HT-29 (cell line): Measurements from ENCODE around the gene ASTN2. TPM values are rescaled to one million over a fixed set of nuclear protein-coding genes. Genes with fewer than 3 reads are reported as not detected.

Experiments used
- DNase-seq: peaks from one replicate; pipeline ENCODE4 v3.0.0-alpha.2; 2015; ENCODE audit warnings: low spot score
- total RNA-seq: library from RNA; depleted of rRNA; stranded (reverse); fragments of >200 nt; shearing (Covaris generic); gene quantifications from 2 replicates; pipeline ENCODE4 v1.2.3, GENCODE V29; 2014; rRNA removed

The ASTN2 gene, protein sequence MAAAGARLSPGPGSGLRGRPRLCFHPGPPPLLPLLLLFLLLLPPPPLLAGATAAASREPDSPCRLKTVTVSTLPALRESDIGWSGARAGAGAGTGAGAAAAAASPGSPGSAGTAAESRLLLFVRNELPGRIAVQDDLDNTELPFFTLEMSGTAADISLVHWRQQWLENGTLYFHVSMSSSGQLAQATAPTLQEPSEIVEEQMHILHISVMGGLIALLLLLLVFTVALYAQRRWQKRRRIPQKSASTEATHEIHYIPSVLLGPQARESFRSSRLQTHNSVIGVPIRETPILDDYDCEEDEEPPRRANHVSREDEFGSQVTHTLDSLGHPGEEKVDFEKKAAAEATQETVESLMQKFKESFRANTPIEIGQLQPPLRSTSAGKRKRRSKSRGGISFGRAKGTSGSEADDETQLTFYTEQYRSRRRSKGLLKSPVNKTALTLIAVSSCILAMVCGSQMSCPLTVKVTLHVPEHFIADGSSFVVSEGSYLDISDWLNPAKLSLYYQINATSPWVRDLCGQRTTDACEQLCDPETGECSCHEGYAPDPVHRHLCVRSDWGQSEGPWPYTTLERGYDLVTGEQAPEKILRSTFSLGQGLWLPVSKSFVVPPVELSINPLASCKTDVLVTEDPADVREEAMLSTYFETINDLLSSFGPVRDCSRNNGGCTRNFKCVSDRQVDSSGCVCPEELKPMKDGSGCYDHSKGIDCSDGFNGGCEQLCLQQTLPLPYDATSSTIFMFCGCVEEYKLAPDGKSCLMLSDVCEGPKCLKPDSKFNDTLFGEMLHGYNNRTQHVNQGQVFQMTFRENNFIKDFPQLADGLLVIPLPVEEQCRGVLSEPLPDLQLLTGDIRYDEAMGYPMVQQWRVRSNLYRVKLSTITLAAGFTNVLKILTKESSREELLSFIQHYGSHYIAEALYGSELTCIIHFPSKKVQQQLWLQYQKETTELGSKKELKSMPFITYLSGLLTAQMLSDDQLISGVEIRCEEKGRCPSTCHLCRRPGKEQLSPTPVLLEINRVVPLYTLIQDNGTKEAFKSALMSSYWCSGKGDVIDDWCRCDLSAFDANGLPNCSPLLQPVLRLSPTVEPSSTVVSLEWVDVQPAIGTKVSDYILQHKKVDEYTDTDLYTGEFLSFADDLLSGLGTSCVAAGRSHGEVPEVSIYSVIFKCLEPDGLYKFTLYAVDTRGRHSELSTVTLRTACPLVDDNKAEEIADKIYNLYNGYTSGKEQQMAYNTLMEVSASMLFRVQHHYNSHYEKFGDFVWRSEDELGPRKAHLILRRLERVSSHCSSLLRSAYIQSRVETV (N-terminal part only)
- 2.6 and 4.0 TPM in 2 replicates for total RNA-seq

DNA sequence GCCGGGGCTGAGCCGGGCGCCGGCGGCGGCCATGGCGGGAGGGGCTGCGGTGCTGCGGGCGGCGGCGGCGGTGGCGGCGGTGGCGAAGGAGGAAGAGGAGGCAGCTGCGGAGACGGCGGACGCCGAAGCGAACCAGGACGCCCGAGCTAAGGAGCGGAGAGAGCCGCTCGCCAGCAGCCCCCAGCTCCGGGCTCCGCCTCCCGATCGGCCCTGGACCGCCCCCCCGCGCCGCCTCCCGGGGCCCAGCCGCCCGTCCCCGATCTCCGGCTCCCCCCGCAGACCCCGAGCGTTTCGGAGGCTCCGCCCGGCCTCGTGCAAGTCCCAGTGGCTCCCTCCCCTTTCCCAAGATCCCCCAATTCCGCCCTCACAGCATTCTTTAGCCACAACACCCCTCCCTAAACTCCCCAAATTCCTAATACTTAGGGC, at the start of gene ASTN2:
TSS of gene ASTN2 (minus strand) at position 152 of the 426 bp plus-strand sequence. CDS start at position 33, 119 bp downstream.
- DNase-seq: no peak

DNA sequence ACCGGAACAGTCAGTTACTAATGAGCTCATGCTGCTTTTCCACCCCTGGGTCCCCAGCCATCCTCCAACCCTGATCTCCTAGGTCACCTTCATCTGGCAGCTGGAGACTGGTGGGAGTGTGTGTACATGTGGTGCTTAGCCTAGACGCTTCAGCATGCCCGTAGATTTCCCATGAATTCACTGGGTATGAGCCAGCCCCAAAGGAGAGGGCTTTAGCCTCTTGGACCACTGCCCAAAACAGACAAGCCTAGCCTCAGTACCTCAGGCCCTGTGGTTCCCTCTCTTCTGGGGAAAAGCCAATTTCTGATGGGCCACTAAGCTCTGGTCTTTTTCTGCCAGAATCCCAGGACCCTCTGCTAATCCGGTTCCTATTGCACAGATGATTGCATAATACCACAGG, 48.0 kb upstream of the ASTN2 start:
- no peak for DNase-seq

DNA sequence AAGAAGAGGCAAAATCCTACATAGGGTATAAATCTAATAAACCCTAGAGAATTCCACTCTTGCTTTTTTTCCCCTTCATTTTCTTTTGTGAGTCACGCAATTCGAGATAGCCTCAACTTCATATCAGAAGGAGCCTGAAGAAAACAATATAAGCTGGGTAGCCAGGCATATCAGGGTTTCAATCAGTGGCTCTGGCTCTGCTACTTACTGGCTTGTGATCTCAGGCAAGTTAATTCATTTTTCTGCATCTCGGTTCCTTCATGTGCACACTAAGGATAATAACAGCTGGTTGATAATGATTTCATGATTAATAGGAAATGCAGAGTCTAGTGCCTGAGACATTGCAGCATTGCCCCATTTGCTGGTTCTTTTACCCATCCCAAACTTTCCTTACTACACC, 46.5 kb upstream of the ASTN2 start:
- no peak for DNase-seq

DNA sequence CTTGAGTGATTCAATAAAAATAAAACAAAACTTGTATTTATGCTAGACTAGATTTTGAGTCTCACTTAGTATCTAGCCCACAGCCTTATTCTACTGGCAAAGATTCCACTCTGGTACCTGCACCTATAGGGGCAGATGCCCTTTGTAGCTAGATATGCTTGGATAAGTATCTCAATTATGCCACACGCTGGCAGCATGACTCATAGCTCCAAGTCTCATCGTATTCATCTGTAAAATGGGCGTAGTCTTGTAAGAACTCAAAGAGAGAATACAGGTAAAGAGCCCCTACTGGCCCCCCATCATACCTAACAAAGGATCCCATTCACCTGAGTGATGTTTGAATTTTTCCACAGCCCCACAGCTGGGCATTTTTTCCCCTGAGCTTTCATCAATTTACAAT, 45.9 kb upstream of the ASTN2 start:
- no peak for DNase-seq

DNA sequence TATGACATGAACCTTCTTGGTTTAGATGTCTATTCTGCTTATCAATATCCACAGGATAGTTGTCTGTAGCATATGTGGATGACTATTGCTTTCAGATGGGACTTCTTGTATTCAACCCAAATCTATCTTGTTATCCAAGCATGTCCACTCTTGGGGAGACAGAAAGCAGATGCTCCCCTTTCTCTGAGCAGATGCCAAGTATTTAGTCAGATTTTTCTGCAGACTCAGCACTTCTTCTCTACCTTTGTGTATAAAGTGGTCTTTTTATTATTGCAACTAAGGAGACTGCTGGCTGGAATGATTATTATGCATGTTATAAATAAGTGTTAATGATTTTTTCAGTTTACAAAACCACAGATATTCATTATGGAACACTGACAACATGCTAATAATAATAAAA, 45.1 kb upstream of the ASTN2 start:
- no peak for DNase-seq

DNA sequence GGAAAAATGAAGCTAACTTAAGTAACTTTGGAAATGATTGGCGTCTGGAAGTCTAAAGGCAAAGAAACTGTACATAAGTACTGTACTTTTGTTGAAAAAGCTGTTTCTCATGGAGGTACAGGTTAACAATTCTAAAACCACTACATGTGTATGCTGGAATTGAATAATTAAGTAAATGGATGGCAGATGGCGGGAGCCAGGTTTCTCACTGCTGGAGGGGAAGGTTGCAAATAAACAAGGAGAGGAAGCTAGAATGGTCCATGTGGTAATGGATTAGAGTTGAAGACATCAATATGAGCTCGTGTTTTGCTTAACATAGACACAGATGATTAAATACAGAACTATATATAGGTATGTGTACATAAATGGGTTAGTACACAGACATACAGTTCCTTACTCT, 43.2 kb upstream of the ASTN2 start:
- DNase-seq: no peak

DNA sequence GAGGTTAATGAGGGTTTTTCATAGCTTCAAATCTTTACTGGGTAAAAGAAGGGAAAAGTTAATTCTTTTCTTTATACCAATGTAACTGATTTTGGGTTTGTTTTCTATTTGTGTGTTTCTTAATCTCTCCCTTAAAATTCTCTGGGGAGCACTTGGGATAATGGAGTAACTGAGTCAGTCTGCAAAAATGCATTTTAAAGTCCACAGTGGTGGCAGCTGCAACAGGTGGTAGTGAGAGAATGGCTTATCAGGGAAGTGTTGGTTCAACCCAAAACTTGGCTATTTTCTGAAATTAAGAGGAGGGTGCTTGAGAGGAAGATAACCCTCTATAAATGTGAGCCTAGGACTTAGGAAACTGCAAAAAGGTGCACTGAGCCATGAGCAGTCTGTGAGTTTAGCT, 39.9 kb upstream of the ASTN2 start:
- DNase-seq: no peak

DNA sequence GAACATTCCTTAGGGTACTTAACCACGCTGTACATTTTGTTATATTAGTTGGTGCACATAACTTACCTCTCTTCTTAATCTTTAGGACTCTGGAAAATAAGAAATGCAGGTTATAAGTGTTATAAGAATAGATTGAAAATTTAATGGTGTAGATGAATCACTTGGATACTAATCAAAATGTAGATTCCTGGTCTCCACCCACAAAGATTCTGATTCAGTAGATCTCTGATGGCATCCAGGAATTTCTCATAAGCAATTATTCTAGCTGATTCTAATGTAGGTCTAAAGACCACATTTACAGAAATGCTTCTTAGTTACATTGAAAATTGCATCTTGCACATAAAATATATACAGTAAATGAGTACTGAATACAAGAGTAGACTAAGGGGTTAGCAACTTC, 38.9 kb upstream of the ASTN2 start:
- DNase-seq: no peak

DNA sequence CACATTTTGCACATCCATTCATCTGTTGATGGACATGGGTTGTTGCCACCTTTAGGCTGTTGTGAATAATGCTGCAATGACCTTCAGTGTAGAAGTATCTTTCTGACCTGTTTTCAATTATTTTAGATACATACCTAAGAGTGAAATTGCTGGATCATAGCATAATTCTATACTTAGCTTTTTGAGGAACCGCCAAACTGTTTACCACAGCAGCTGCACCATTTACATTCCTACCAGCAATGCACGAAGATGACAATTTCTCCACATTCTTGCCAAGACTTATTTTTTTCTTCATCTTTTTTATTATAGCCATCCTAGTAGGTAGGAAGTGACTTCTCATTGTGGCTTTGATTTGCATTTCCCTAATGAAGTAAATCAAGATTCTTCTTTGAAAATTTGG, 36.5 kb upstream of the ASTN2 start:
- DNase-seq: no peak

DNA sequence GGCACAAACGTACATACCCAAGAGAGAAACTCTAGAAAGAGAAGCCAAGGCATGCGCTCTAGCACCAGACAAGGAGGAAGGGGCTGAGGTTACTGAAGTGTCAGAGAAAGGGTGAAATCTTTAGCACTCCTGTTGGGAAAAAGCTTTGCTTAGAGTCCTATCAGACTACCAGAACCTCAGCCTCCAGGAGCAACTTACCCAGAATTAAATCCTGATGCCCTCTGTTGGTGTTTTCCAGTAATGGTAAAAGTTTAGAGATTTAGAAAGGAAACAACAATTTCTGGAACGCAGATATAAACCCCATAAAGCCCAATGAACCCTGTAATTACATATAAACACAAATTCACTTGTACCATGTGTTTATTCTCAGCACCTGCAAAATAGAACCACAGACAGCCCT, 33.2 kb upstream of the ASTN2 start:
- DNase-seq: peak; percentile 23

DNA sequence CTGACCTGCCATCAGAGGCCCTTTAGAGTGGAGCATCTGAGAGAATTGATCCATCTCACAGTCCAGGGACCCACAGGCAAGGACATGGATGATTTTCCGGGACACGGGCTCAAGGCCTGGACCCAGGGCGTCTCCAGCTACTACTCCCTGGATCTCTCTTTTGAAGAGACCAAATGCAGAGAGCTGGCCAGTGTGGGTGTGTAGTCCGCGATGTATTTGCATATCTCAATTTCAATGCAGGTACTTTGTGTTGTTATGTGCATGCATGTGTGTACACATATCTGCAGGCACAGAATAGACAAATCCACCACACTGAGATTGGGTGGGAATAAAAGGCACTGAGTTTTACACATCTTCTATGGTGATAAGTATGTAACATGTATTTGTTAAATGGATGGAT, 30.8 kb upstream of the ASTN2 start:
- no peak for DNase-seq

DNA sequence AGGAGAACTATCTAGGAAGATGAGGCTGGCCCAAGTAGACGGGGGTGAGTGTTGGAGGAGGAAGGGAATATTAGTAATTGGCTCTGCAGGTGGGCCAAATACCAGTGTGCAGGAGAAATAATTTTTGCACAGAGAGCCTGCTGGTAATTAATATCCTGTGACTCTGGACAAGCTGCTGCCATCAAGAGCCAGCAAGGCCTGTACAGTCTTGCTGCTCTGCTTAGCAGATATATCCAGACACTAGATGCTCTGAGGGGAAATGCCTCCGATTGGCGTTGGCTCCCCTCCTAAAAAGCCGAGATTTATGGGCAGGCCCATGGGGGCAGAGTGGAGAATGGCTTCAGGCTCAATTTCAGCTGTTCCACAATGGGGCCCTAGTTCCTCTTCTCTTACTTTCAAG, 29.6 kb upstream of the ASTN2 start:
- DNase-seq: no peak

DNA sequence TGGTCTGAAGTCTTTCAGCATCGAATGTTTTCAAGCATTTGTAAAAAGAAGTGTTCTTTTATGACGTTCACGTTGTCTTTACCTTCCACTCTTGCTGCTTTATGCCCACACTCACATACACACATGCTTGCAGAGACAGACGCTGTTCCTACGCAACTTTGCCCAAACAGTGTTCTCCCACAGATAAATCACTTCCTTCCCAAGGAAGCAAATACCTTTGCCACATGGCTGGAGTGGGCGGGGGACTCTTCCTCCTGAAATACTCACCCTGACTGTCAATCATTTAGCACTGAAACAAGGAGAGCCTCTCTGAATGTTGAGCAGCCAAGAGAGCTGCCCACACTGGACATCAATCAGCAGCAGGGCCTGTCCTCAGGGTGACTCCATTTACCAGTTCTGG, 22.4 kb upstream of the ASTN2 start:
- DNase-seq: peak; percentile 22

DNA sequence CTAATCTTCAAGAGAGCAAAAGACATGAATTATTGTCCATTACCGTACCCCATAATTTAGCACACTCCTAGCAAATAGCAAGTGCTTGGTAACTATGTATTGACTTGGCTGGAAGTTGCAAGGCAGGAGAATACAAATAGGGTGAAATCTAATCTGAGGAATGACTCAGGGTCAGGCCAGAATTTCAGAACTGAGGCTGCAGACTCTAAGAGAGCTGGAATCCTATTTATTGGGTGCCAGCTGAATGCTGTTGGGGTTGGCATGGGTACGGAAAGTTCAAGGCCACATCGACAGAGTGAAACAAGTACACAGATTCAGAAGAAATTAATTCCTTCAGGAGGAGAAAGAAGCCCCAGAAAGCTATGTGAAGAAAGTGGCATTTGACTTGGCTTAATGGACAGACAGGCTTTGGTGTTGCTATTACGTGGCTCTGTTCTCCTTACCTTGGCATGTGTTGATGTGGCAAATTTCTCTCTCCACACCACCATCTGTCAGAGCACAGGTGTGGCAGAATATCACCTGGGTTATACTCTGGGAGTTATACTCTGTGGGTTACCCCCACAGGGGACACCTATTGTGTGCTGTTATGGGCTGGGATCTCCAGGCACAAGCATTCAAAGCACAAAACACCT, 20.9 kb upstream of the ASTN2 start:
- DNase-seq: no peak

DNA sequence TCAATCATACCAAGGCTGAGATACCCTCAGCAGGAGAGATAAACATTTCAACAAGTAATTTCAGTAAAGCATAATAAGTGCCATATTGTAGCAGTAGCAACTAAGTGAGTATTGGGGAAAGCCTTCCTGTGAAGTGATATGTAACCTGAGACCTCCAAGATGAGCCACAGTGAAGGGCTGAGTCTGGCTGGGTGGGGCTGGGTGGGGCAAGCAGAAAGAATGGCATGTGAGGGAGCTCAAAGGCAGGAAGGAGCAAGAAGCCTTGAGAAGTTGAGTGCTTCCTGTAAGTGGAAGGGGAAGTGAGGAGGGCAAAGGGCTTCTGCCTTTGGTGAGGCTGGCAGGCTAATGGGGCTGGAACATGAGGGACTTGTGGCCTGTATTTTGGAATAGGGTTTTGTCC, 19.7 kb upstream of the ASTN2 start:
- DNase-seq: peak; percentile 36

DNA sequence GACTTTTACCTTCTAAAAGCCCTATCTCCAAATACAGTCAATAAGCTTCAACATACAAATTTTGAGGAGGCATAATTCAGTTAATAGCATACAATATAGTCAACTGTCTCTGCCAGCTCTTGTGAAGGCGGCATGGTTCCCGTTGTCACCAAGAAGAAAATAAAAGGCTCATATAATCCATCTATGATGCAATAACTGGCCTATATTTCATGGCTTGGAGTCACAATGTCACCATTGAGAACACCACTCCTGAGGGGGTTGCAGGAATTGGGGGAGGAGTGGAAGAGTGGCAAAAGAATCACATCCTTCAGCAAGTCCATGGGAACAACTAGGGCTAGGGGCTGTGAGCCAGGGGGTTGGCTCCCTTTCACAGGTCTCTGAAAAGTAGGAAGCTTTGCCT, 16.0 kb upstream of the ASTN2 start:
- no peak for DNase-seq

DNA sequence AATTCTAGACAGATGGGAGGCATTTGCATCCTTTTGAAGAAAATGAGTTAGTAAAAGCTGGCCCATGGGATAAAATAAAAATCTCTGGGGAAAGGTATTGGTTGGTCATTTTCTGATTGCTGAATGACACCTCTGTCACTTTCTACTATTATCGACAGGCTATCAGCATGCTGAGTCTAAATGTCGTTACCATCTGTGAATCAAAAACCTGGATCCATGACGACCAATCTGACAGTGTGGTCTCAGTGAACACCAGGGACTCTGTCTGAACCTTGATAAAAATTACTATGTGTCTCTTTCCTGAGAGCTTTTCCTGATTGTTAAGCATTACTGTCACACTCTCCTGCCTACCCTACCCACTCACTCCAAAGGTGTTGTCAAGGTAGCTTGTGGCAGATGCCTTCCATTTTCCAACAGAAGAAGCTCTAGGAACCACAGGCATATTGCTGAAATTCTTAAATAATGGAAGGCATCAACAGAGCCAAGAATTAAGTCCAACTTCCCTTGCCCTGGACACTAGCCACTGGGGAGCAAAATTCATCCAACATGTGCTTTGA, 12.6 kb upstream of the ASTN2 start:
- no peak for DNase-seq

DNA sequence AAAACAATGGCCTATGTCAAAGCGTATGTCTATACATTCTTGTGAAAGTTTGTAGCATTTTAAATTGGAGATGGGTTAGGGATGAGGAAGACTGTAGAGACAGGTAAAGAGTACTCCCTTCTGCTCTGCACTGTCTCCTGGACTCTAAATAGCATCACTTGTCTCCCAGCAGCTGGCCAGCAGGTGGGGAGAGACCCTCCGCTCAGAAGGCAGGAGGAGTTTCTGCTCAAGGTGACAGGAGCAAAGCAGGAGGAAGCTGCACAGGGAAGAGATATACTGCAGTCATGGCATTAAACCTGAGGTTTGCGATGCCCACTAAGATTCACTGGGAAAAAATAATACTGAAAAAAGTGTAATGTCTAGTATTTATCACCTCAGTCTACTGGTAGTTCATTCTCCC, 10.7 kb upstream of the ASTN2 start:
- DNase-seq: no peak

DNA sequence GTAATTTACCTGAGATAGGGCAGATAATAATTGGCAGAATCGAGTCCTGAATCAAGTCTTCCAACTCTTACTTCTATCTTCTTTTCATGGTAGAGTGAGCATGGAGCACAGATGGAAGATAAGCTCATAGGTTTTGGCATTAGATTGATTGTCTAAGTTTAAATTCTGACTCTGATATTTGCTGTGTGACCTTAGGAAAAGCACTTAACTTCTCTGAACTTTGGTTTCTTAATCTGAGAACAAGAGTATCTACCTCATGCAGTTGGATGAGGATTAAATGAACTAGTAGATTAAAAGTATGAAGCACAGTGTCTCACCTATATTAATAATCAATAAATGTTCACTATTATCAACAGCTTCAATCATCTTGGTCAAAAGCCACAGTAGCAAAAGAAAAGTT, 9.4 kb upstream of the ASTN2 start:
- DNase-seq: no peak

DNA sequence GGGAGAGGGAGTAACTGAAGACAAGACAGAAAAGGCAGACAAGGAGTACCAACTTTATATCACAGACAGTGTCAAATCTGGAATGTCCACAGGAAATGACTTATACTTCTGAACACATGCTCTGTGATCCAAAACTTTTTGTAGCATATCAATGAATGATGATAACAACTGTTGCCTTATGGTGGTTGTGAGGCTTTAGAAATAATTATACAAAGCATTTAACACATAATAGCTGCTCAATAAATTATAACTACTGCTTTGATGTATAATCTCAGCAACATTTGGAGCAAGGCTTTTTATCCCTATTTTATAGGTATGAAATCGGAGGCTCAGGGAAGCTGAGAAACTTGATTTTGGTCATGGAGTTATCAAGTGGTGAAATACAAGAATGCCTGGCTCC, 3.3 kb upstream of the ASTN2 start:
- DNase-seq: no peak

DNA sequence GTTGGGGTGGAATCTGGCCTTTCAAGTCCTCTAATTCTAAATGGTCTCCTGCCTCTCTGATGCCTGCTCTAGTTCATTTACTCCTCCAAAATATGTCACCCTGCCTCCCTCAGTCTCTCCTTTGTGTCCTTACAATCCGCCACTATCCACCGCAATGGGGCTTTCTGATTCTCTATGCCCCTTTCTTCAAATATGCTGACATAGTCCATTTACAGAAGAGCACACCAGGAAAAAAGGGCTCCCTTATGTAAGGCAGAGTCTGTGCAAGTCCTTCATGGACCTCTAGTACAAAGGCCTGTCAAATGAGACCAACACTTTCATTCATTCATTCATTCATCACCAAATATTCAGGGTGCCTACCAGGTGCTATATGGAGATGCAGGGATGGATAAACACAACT, 2.0 kb upstream of the ASTN2 start:
- DNase-seq: no peak
